GM23248 (cell line): ENCODE measurements around the gene DCAF16. TPM values are rescaled to one million over a fixed set of nuclear protein-coding genes. Genes with fewer than 3 reads are reported as not detected.

Source experiments
- DNase-seq: peaks from one replicate; pipeline ENCODE4 v3.0.0-alpha.2; 2015
- H2AFZ ChIP-seq: fragments of 200-600 bp; sonication (generic); 2 replicates; pipeline ENCODE4 v1.6.1; 2016; ENCODE audit warnings: antibody characterized with exemption
- H3F3A ChIP-seq: fragments of 200-600 bp; sonication (generic); 2 replicates; pipeline ENCODE4 v1.6.1; 2016; ENCODE audit warnings: mild to moderate bottlenecking, antibody characterized with exemption, mixed run types; ENCODE audit not compliant: insufficient read depth
- H3K27ac ChIP-seq: fragments of 200-600 bp; sonication (generic); 2 replicates; pipeline ENCODE4 v1.5.1; 2016; ENCODE audit warnings: mild to moderate bottlenecking
- H3K27me3 ChIP-seq: fragments of 200-600 bp; sonication (generic); replicated peaks from 2 replicates; pipeline ENCODE4 v1.6.1; 2016; ENCODE audit warnings: mild to moderate bottlenecking; ENCODE audit not compliant: insufficient read depth
- H3K36me3 ChIP-seq: fragments of 200-600 bp; sonication (generic); 2 replicates; pipeline ENCODE4 v1.6.1; 2016; ENCODE audit warnings: low read depth, mild to moderate bottlenecking
- H3K4me1 ChIP-seq: fragments of 200-600 bp; sonication (generic); 2 replicates; pipeline ENCODE4 v1.6.1; 2016; ENCODE audit warnings: mild to moderate bottlenecking; ENCODE audit not compliant: insufficient read depth
- H3K4me2 ChIP-seq: fragments of 200-600 bp; sonication (generic); one replicate; pipeline ENCODE4 v1.6.1; 2016; ENCODE audit warnings: mild to moderate bottlenecking; ENCODE audit not compliant: unreplicated experiment
- H3K4me3 ChIP-seq: fragments of 200-600 bp; sonication (generic); 2 replicates; pipeline ENCODE4 v1.5.1; 2016; ENCODE audit warnings: mild to moderate bottlenecking
- H3K79me2 ChIP-seq: fragments of 200-600 bp; sonication (generic); 2 replicates; pipeline ENCODE4 v1.6.1; 2016; ENCODE audit warnings: mild to moderate bottlenecking; ENCODE audit not compliant: insufficient read depth
- H3K9ac ChIP-seq: fragments of 200-600 bp; sonication (generic); 2 replicates; pipeline ENCODE4 v1.6.1; 2016; ENCODE audit warnings: mild to moderate bottlenecking
- H3K9me2 ChIP-seq: fragments of 200-600 bp; sonication (generic); 2 replicates; pipeline ENCODE4 v1.6.1; 2016; ENCODE audit warnings: mixed run types, mild to moderate bottlenecking, moderate library complexity; ENCODE audit not compliant: insufficient read depth
- H3K9me3 ChIP-seq: fragments of 200-600 bp; sonication (generic); one replicate; pipeline ENCODE4 v1.6.1; 2017; ENCODE audit warnings: low read depth
- H4K20me1 ChIP-seq: fragments of 200-600 bp; sonication (generic); 2 replicates; pipeline ENCODE4 v1.6.0; 2016; ENCODE audit not compliant: insufficient read depth
- EZH2 ChIP-seq: fragments of 200-600 bp; sonication (generic); IDR thresholded peaks from 2 replicates; pipeline ENCODE4 v1.6.1; 2018; ENCODE audit warnings: antibody characterized with exemption, mild to moderate bottlenecking; ENCODE audit not compliant: insufficient read depth, poor library complexity, severe bottlenecking
- EZH2phosphoT487 ChIP-seq: fragments of 200-600 bp; sonication (generic); IDR thresholded peaks from 2 replicates; pipeline ENCODE4 v1.6.1; 2018; ENCODE audit warnings: antibody characterized with exemption, moderate library complexity, mild to moderate bottlenecking, low read depth; ENCODE audit not compliant: insufficient read depth
- WGBS, 2 experiments: methylation state at CpG; one replicate each; pipeline ENCODE4 v1.1.6; 2015 to 2017; ENCODE audit warnings: low lambda C conversion rate in 2 of 2, low coverage in 1 of 2; ENCODE audit errors: missing lambda C conversion rate in 2 of 2; 5-methylcytosine and 5-hydroxymethylcytosine counted together
- in situ Hi-C: fragments of 300-500 bp; cut with MboI; formaldehyde crosslinking; loops from 2 replicates; pipeline ENCODE4 v1.15.0; 2020
- polyA plus RNA-seq: library from polyadenylated mRNA; unstranded; fragments of >200 nt; fragmentation: Nextera tagmentation; extraction: Ambion mirVana; gene quantifications from 2 replicates; pipeline ENCODE4 v1.2.1, GENCODE V29; 2016
- total RNA-seq: library from RNA; depleted of rRNA; stranded (reverse); fragments of >200 nt; shearing (Covaris generic); gene quantifications from 2 replicates; pipeline ENCODE4 v1.2.3, GENCODE V29; 2014

DCAF16 gene
- total and polyA plus RNA-seq, 2 experiments from 2014 or later = 11.8 to 24.4 TPM

GRCh38 chr4:17781300-17782287, 29.0 kb downstream of the DCAF16 start, which contains the start of gene FAM184B:
FAM184B (minus strand) TSS chr4:17781621; CDS start chr4:17781299, 322 bp downstream.
- Histone ChIP-seq H3K36me3 (no peaks in the 10 kb centered on the region), H3K9ac (peak within 1 kb of the TSS; percentile 22; the same call in 1 of the 2 replicates), H3F3A (no peaks in the 10 kb centered on the region), H3K27me3 (peaks cover 19% of the 10 kb centered on the region), H3K9me3 (no peaks in the 10 kb centered on the region), H2AFZ (peak within 1 kb of the TSS; percentile 80), H3K4me3 (peak within 1 kb of the TSS; percentile 76), H3K79me2 (no peaks in the 10 kb centered on the region), H3K4me2 (peak within 1 kb of the TSS; percentile 81), H3K27ac (no peak within 1 kb of the TSS), H3K4me1 (peaks cover 5% of the 10 kb centered on the region; the same call in 1 of the 2 replicates), H4K20me1 (no peaks in the 10 kb centered on the region), H3K9me2 (no peaks in the 10 kb centered on the region)
- peak; percentile 42 for DNase-seq
- TF ChIP-seq EZH2 = no peak
- TF ChIP-seq EZH2phosphoT487 = 0 out of 2 replicates have a peak, but pooled peaks have one; percentile 7
- 2 to 5% methylated on average over 53 to 81 of the region's 82 CpGs for WGBS, 2 experiments
- in situ Hi-C loops = loop anchor here (10.0 kb wide), 1 partner anchor 137 kb away; no protein-coding TSS in a partner anchor

- H3K36me3 ChIP-seq = no peaks in the 10 kb centered on the region
- no peaks in the 10 kb centered on the region for H3K9me2 ChIP-seq
- peak overlapping the region; percentile 76 for H3K4me3 ChIP-seq
- peak overlapping the region; percentile 80 for H2AFZ ChIP-seq
- peaks cover 22% of the 10 kb centered on the region for H3K27me3 ChIP-seq
- DNase-seq = peak; percentile 67
- H3K27ac ChIP-seq = no peak overlapping the region
- in situ Hi-C loops = loop anchor here (10.0 kb wide), 1 partner anchor 136 kb away; no protein-coding TSS in a partner anchor
- peak overlapping the region; percentile 81 for H3K4me2 ChIP-seq
- H3K4me1 ChIP-seq = peaks cover 5% of the 10 kb centered on the region; the same call in 1 of the 2 replicates
- 4 to 7% methylated on average over 26 to 30 of the region's 31 CpGs for WGBS, 2 experiments
- no peaks in the 10 kb centered on the region for H3K79me2 ChIP-seq
- no peak for TF ChIP-seq EZH2
- TF ChIP-seq EZH2phosphoT487 = no peak
- H3K9me3 ChIP-seq = no peaks in the 10 kb centered on the region
- no peaks in the 10 kb centered on the region for H3F3A ChIP-seq
- no peaks in the 10 kb centered on the region for H4K20me1 ChIP-seq
- peak overlapping the region; percentile 22; the same call in 1 of the 2 replicates for H3K9ac ChIP-seq
Measured at GRCh38 chr4:17780501-17781299, 29.9 kb downstream of the DCAF16 start.

GRCh38 chr4:17778431-17778830, 32.1 kb downstream of the DCAF16 start:
- in situ Hi-C loops = no loop called here
- no peaks in the 10 kb centered on the region for H3K79me2 ChIP-seq
- H3F3A ChIP-seq = no peaks in the 10 kb centered on the region
- no peaks in the 10 kb centered on the region for H3K36me3 ChIP-seq
- no peaks in the 10 kb centered on the region for H3K9me3 ChIP-seq
- H3K9ac ChIP-seq = no peak overlapping the region
- H3K9me2 ChIP-seq = no peaks in the 10 kb centered on the region
- 89 to 93% methylated on average over 3 of the region's 3 CpGs for WGBS, 2 experiments
- H4K20me1 ChIP-seq = no peaks in the 10 kb centered on the region
- no peak overlapping the region for H3K4me2 ChIP-seq
- no peak overlapping the region for H3K4me3 ChIP-seq
- no peak for TF ChIP-seq EZH2
- TF ChIP-seq EZH2phosphoT487 = no peak
- H3K4me1 ChIP-seq = peaks cover 5% of the 10 kb centered on the region; the same call in 1 of the 2 replicates
- no peak overlapping the region for H2AFZ ChIP-seq
- no peak overlapping the region for H3K27ac ChIP-seq
- peaks cover 22% of the 10 kb centered on the region for H3K27me3 ChIP-seq
- no peak for DNase-seq
